ENCODE results near the gene SNRNP40.

GRCh38 chr1:31238986-31239613 is 57.5 kb downstream of the SNRNP40 start:
- TF ChIP-seq RAD21 (IDR thresholded peaks at IDR 0.05; ENCODE audit: low read length): no peak
- TF ChIP-seq USF1 (IDR thresholded peaks at IDR 0.05; ENCODE audit: borderline replicate concordance, low read depth): no peak
- TF ChIP-seq CTCF (IDR thresholded peaks at IDR 0.05): no peak
